HG03159 (cell line): ENCODE measurements around the gene CYP2E1.
"Not testable (repeated sequence)": the region's sequence is repeated elsewhere in the genome, so short reads cannot be mapped to it uniquely, and the experiment has no call there.

Source experiments
- ATAC-seq: cut with Tn5 transposase; IDR thresholded peaks from one replicate; pipeline ENCODE4 v1.9.1; 2021; ENCODE audit warnings: mild to moderate bottlenecking, moderate library complexity; ENCODE audit not compliant: unreplicated experiment

Gene CYP2E1

GRCh38 chr10:133568831-133569527, 41.8 kb downstream of the CYP2E1 start:
- not testable (repeated sequence) for ATAC-seq

GRCh38 chr10:133569801-133570200, 42.6 kb downstream of the CYP2E1 start:
- not testable (repeated sequence) for ATAC-seq

DNA sequence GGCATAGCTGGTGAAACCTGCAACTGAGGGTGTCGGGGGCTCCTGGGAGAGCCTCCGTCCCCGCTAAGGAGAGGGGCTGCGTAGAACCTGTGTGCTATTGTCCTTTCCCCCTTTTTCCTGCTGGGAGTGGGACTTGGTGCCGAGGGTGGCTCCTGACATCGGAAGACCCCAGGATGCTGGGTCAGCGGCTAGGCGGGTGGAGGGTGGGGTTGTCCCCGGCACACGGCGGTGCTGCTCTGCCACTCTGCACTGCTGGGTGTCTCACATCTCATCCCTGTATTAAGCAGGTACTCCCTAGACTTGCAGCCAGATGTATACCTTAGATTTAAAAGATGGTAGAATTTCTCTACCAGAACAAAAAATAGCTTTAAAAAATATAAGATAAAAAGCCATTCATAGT, 44.9 kb downstream of the CYP2E1 start:
- not testable (repeated sequence) for ATAC-seq

- ATAC-seq = not testable (repeated sequence)
These were observed 46.3 kb downstream of the CYP2E1 start for GRCh38 chr10:133573460-133573859.

GRCh38 chr10:133577037-133577436, 49.9 kb downstream of the CYP2E1 start:
- not testable (repeated sequence) for ATAC-seq
